H9 (cell line): ENCODE data around the gene CIT. TPM values are rescaled to one million over a fixed set of nuclear protein-coding genes. Genes with fewer than 3 reads are reported as not detected.

Experiments used
- DNase-seq: peaks from one replicate; pipeline ENCODE4 v3.0.0-alpha.2; 2017
- H2AFZ ChIP-seq: one replicate; pipeline ENCODE4 v1.6.1; 2013; ENCODE audit warnings: mild to moderate bottlenecking, low read length, control low read depth, moderate library complexity
- H2AK5ac ChIP-seq: 2 replicates; pipeline ENCODE4 v1.6.1; 2013; ENCODE audit warnings: low read length, control low read depth, mixed read lengths; ENCODE audit not compliant: insufficient read length
- H2BK120ac ChIP-seq: one replicate; pipeline ENCODE4 v1.6.1; 2013; ENCODE audit warnings: low read depth, mild to moderate bottlenecking, low read length, control low read depth, inconsistent platforms; ENCODE audit not compliant: poor library complexity, severe bottlenecking
- H2BK12ac ChIP-seq: 2 replicates; pipeline ENCODE4 v1.6.1; 2013; ENCODE audit warnings: low read length, control low read depth, mixed read lengths, low read depth; ENCODE audit not compliant: insufficient read length
- H2BK15ac ChIP-seq: 2 replicates; pipeline ENCODE4 v1.6.1; 2013; ENCODE audit warnings: low read depth, low read length, control low read depth
- H2BK20ac ChIP-seq: one replicate; pipeline ENCODE4 v1.6.1; 2013; ENCODE audit warnings: low read depth, mild to moderate bottlenecking, low read length, control low read depth, inconsistent platforms; ENCODE audit not compliant: poor library complexity, severe bottlenecking
- H2BK5ac ChIP-seq: 2 replicates; pipeline ENCODE4 v1.6.1; 2013; ENCODE audit warnings: low read length, control low read depth, mixed read lengths; ENCODE audit not compliant: insufficient read length
- H3K14ac ChIP-seq: 2 replicates; pipeline ENCODE4 v1.6.1; 2013; ENCODE audit warnings: low read length, control low read depth; ENCODE audit not compliant: insufficient read depth
- H3K18ac ChIP-seq: 2 replicates; pipeline ENCODE4 v1.6.1; 2013; ENCODE audit warnings: low read depth, mild to moderate bottlenecking, mixed read lengths, low read length, control low read depth; ENCODE audit not compliant: insufficient read length
- H3K23ac ChIP-seq: 2 replicates; pipeline ENCODE4 v1.6.1; 2013; ENCODE audit warnings: low read length, control low read depth, mixed read lengths, low read depth; ENCODE audit not compliant: insufficient read length
- H3K23me2 ChIP-seq: 2 replicates; pipeline ENCODE4 v1.6.1; 2013; ENCODE audit warnings: low read depth, mild to moderate bottlenecking, mixed read lengths, low read length, control low read depth; ENCODE audit not compliant: insufficient read length, poor library complexity, severe bottlenecking
- H3K27ac ChIP-seq: 2 replicates; pipeline ENCODE4 v1.5.1; 2013; ENCODE audit warnings: low read length, control low read depth, mixed read lengths, low read depth; ENCODE audit not compliant: insufficient read length
- H3K27me3 ChIP-seq: 2 replicates; pipeline ENCODE4 v1.6.1; 2013; ENCODE audit warnings: low read length, control low read depth, inconsistent platforms; ENCODE audit not compliant: insufficient read depth
- H3K4ac ChIP-seq: 2 replicates; pipeline ENCODE4 v1.6.1; 2013; ENCODE audit warnings: low read depth, mild to moderate bottlenecking, control low read depth, inconsistent platforms, low read length, moderate library complexity
- H3K4me1 ChIP-seq: 2 replicates; pipeline ENCODE4 v1.6.1; 2013; ENCODE audit warnings: low read length, control low read depth, inconsistent platforms; ENCODE audit not compliant: insufficient read depth
- H3K4me2 ChIP-seq: 2 replicates; pipeline ENCODE4 v1.6.1; 2013; ENCODE audit warnings: low read length, control low read depth, mixed read lengths; ENCODE audit not compliant: insufficient read length, insufficient read depth
- H3K56ac ChIP-seq: 2 replicates; pipeline ENCODE4 v1.6.1; 2013; ENCODE audit warnings: low read depth, mild to moderate bottlenecking, mixed read lengths, low read length, control low read depth; ENCODE audit not compliant: insufficient read length
- H3K79me1 ChIP-seq: 2 replicates; pipeline ENCODE4 v1.6.1; 2013; ENCODE audit warnings: low read depth, mild to moderate bottlenecking, moderate library complexity, low read length, control low read depth, inconsistent platforms; ENCODE audit not compliant: insufficient read depth, poor library complexity, severe bottlenecking
- H3K79me2 ChIP-seq: 2 replicates; pipeline ENCODE4 v1.6.1; 2013; ENCODE audit warnings: low read length, control low read depth, inconsistent platforms; ENCODE audit not compliant: insufficient read depth
- H3K9ac ChIP-seq: 2 replicates; pipeline ENCODE4 v1.6.1; 2013; ENCODE audit warnings: low read length, control low read depth, mixed read lengths; ENCODE audit not compliant: insufficient read length; ENCODE audit errors: extremely low read depth
- H3K9me3 ChIP-seq: one replicate; pipeline ENCODE4 v1.6.1; 2013; ENCODE audit warnings: low read depth, low read length, inconsistent platforms; ENCODE audit not compliant: control insufficient read depth
- H3T11ph ChIP-seq: one replicate; pipeline ENCODE4 v1.6.1; 2013; ENCODE audit warnings: mild to moderate bottlenecking, low read length, control low read depth, inconsistent platforms
- H4K20me1 ChIP-seq: one replicate; pipeline ENCODE4 v1.6.1; 2013; ENCODE audit not compliant: control insufficient read depth, insufficient read length, insufficient read depth
- H4K5ac ChIP-seq: 2 replicates; pipeline ENCODE4 v1.6.1; 2013; ENCODE audit warnings: low read depth, mild to moderate bottlenecking, mixed read lengths, low read length, control low read depth; ENCODE audit not compliant: insufficient read length
- H4K8ac ChIP-seq: replicated peaks from 2 replicates; pipeline ENCODE4 v1.6.1; 2013; ENCODE audit warnings: low read length, control low read depth, mixed read lengths, low read depth; ENCODE audit not compliant: insufficient read length
- H4K91ac ChIP-seq: 2 replicates; pipeline ENCODE4 v1.6.1; 2013; ENCODE audit warnings: low read depth, mild to moderate bottlenecking, moderate library complexity, mixed read lengths, low read length, control low read depth; ENCODE audit not compliant: insufficient read length
- H3K27ac Mint-ChIP-seq, 3 experiments: 2 replicates in 2 of 3; 3 replicates in 1 of 3; pipeline ENCODE4 v1.8.0; 2020 to 2021; ENCODE audit warnings: mixed read lengths in 3 of 3, mild to moderate bottlenecking in 1 of 3, moderate library complexity in 1 of 3
- H3K27me3 Mint-ChIP-seq: 2 replicates; pipeline ENCODE4 v1.8.0; 2021; ENCODE audit warnings: low read depth, mild to moderate bottlenecking, moderate library complexity, mixed read lengths
- H3K36me3 Mint-ChIP-seq, 3 experiments: 2 replicates in 2 of 3; 3 replicates in 1 of 3; pipeline ENCODE4 v1.8.0; 2020 to 2021; ENCODE audit warnings: low read depth in 3 of 3, mixed read lengths in 3 of 3; ENCODE audit not compliant: insufficient read depth in 1 of 3
- H3K4me1 Mint-ChIP-seq, 2 experiments: 2 replicates each; pipeline ENCODE4 v1.8.0; 2020; ENCODE audit warnings: mixed read lengths in 2 of 2
- H3K4me3 Mint-ChIP-seq, 2 experiments: 2 replicates in 1 of 2; 3 replicates in 1 of 2; pipeline ENCODE4 v1.8.0; 2020 to 2021; ENCODE audit warnings: mild to moderate bottlenecking in 2 of 2, mixed read lengths in 2 of 2, moderate library complexity in 1 of 2
- H3K9me3 Mint-ChIP-seq, 2 experiments: 2 replicates in 1 of 2; 3 replicates in 1 of 2; pipeline ENCODE4 v1.8.0; 2020; ENCODE audit warnings: mild to moderate bottlenecking in 2 of 2, mixed read lengths in 2 of 2, moderate library complexity in 1 of 2
- CTCF ChIP-seq: fragments of 200-600 bp; sonication (generic); conservative IDR thresholded peaks from 3 replicates; pipeline ENCODE4 v1.8.0; 2021; ENCODE audit warnings: antibody characterized with exemption, mild to moderate bottlenecking
- WGBS: extraction: QIAGEN DNeasy Blood & Tissue Kit; methylation state at CpG from one replicate; pipeline ENCODE4 v1.1.7; 2013; ENCODE audit warnings: missing lambda C conversion rate, low lambda C conversion rate, mixed read lengths; ENCODE audit not compliant: insufficient read length; ENCODE audit errors: extremely low coverage; 5-methylcytosine and 5-hydroxymethylcytosine counted together
- total RNA-seq: library from RNA; stranded (reverse); gene quantifications from 2 replicates; pipeline ENCODE4 v1.2.1, GENCODE V29; 2021

The CIT gene
- total RNA-seq, 1 experiment from 2014 or later = 55.3 TPM

GRCh38 chr12:119746169-119746568 is 131.0 kb downstream of the CIT start:
- H3K23me2 ChIP-seq = no peaks in the 10 kb centered on the region
- H3K79me1 ChIP-seq = no peaks in the 10 kb centered on the region
- no CpG with 5 or more reads among the region's 2 CpGs for WGBS
- no peak overlapping the region for H3T11ph ChIP-seq
- Mint-ChIP-seq H3K36me3 (peaks cover 58 to 87% (median 81%) of the 10 kb centered on the region in 3 experiments), H3K9me3 (peaks cover 16 to 21% of the 10 kb centered on the region in 2 experiments), H3K27me3 (no peaks in the 10 kb centered on the region), H3K4me1 (no peaks in the 10 kb centered on the region), H3K4me3 (no peak overlapping the region), H3K27ac (no peak overlapping the region)
- no peak overlapping the region for H3K4ac ChIP-seq
- no peaks in the 10 kb centered on the region for H3K79me2 ChIP-seq
- no peak overlapping the region for H3K23ac ChIP-seq
- H2BK15ac ChIP-seq = no peak overlapping the region
- no peaks in the 10 kb centered on the region for H3K9me3 ChIP-seq
- H2BK20ac ChIP-seq = no peak overlapping the region
- H3K56ac ChIP-seq = no peak overlapping the region
- no peaks in the 10 kb centered on the region for H3K4me1 ChIP-seq
- H2BK5ac ChIP-seq = no peak overlapping the region
- H3K27ac ChIP-seq = no peak overlapping the region
- no peak overlapping the region for H3K14ac ChIP-seq
- no peak overlapping the region for H2AK5ac ChIP-seq
- no peak overlapping the region for H4K5ac ChIP-seq
- no peaks in the 10 kb centered on the region for H3K27me3 ChIP-seq
- no peak overlapping the region for H3K18ac ChIP-seq
- no peak overlapping the region for H2BK12ac ChIP-seq
- no peak overlapping the region for H4K91ac ChIP-seq
- no peak overlapping the region for H2AFZ ChIP-seq
- TF ChIP-seq CTCF = no peak
- H3K9ac ChIP-seq = no peak overlapping the region
- no peak for DNase-seq
- H4K8ac ChIP-seq = no peak overlapping the region
- no peaks in the 10 kb centered on the region for H4K20me1 ChIP-seq
- H3K4me2 ChIP-seq = no peak overlapping the region
- H2BK120ac ChIP-seq = no peak overlapping the region
